ENCODE measurements around the gene DDHD1. TPM values are rescaled to one million over a fixed set of nuclear protein-coding genes. Genes with fewer than 3 reads are reported as not detected.

Gene DDHD1
- total RNA-seq, 1 experiment from 2014 or later = 10.6 TPM

DNA sequence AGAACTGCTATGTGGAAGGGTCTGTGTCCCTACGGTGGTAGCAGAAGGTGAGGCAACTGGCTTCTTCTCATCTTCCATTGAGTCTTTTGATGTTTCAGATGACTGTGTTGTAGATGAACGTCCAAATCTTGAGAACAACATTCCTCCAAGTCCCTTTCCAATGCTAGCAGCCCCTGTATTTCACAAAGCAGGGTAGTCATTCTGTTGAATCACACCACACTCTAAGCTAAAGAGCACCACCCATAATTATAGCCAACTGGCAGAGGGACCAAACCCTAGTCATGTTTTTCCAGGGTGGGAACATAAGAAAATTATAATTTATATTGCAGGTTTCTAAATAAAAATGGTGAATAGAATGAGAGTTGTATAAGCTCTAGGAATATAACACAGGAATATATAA lies 98.7 kb downstream of the DDHD1 start:
- H3K27ac ChIP-seq (ENCODE audit: low read length) = no peak overlapping the region
- TF ChIP-seq, protein P1, sequence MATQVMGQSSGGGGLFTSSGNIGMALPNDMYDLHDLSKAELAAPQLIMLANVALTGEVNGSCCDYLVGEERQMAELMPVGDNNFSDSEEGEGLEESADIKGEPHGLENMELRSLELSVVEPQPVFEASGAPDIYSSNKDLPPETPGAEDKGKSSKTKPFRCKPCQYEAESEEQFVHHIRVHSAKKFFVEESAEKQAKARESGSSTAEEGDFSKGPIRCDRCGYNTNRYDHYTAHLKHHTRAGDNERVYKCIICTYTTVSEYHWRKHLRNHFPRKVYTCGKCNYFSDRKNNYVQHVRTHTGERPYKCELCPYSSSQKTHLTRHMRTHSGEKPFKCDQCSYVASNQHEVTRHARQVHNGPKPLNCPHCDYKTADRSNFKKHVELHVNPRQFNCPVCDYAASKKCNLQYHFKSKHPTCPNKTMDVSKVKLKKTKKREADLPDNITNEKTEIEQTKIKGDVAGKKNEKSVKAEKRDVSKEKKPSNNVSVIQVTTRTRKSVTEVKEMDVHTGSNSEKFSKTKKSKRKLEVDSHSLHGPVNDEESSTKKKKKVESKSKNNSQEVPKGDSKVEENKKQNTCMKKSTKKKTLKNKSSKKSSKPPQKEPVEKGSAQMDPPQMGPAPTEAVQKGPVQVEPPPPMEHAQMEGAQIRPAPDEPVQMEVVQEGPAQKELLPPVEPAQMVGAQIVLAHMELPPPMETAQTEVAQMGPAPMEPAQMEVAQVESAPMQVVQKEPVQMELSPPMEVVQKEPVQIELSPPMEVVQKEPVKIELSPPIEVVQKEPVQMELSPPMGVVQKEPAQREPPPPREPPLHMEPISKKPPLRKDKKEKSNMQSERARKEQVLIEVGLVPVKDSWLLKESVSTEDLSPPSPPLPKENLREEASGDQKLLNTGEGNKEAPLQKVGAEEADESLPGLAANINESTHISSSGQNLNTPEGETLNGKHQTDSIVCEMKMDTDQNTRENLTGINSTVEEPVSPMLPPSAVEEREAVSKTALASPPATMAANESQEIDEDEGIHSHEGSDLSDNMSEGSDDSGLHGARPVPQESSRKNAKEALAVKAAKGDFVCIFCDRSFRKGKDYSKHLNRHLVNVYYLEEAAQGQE (IDR thresholded peaks at IDR 0.05; ENCODE audit: insufficient read depth in 1 of 2, low read depth in 2 of 2, low read length in 1 of 2) = no peak
- TF ChIP-seq POLR2AphosphoS5 (IDR thresholded peaks at IDR 0.05; ENCODE audit: low read depth, low read length) (no peak), SIN3A (IDR thresholded peaks at IDR 0.05; ENCODE audit: borderline replicate concordance, insufficient read depth, low read depth, low read length) (no peak), TCF7L2 (IDR thresholded peaks at IDR 0.05; ENCODE audit: low read depth, low read length) (no peak)
- TF ChIP-seq, protein P2, sequence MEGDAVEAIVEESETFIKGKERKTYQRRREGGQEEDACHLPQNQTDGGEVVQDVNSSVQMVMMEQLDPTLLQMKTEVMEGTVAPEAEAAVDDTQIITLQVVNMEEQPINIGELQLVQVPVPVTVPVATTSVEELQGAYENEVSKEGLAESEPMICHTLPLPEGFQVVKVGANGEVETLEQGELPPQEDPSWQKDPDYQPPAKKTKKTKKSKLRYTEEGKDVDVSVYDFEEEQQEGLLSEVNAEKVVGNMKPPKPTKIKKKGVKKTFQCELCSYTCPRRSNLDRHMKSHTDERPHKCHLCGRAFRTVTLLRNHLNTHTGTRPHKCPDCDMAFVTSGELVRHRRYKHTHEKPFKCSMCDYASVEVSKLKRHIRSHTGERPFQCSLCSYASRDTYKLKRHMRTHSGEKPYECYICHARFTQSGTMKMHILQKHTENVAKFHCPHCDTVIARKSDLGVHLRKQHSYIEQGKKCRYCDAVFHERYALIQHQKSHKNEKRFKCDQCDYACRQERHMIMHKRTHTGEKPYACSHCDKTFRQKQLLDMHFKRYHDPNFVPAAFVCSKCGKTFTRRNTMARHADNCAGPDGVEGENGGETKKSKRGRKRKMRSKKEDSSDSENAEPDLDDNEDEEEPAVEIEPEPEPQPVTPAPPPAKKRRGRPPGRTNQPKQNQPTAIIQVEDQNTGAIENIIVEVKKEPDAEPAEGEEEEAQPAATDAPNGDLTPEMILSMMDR (IDR thresholded peaks at IDR 0.05) = no peak
- in situ Hi-C loops (cut with HindIII; ENCODE audit: low pct_unique_long_range_greater_than_20kb, low sequenced_read_pairs) = no loop called here
- POLR2A ChIA-PET = no interaction called here
- intact Hi-C loops (cut with micrococcal nuclease; ENCODE audit: unreplicated experiment) = no loop called here
- DNase-seq (ENCODE audit: low read depth, low spot score) (no peak), ATAC-seq (no peak)
- H3K27me3 ChIP-seq (ENCODE audit: control insufficient read depth, insufficient read depth, low read length) = no peaks in the 10 kb centered on the region
- H3K4me3 ChIP-seq (ENCODE audit: low read depth in 2 of 2, low read length in 2 of 2) = no peak overlapping the region
- BruUV-seq (replicated peaks) = no TSS peak
- no peaks in the 10 kb centered on the region for H3K9me3 ChIP-seq (ENCODE audit: control insufficient read depth, insufficient read depth, low read depth, low read length)
- H3K36me3 ChIP-seq (ENCODE audit: control insufficient read depth, insufficient read depth, low read length) = no peaks in the 10 kb centered on the region; the same call in 1 of the 2 replicates
- no peaks in the 10 kb centered on the region for H3K4me1 ChIP-seq (ENCODE audit: control insufficient read depth, insufficient read depth, low read length)
- CTCF ChIA-PET = no interaction called here

DNA sequence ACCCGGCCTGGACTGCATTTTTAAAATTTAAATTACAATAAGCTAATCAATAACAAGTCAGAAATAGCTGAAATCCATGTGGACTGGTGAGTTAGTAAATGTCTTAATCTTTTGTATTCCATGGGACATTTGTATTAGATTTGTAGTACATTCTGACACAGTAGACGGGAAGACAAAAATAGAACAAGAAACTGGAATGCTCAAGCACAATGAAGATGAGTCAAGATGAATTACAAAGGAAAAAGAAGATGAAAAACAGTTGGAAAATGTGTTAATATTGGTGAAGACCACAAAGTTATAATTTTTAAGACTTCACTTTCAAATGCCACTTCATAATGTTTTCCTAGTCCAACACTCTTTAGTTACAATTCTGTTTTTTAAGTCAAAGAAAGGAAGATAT lies 104.5 kb downstream of the DDHD1 start:
- BruUV-seq (replicated peaks) = no TSS peak
- Histone ChIP-seq H3K9me3 (ENCODE audit: control insufficient read depth, insufficient read depth, low read depth, low read length) (no peaks in the 10 kb centered on the region), H3K36me3 (ENCODE audit: control insufficient read depth, insufficient read depth, low read length) (no peaks in the 10 kb centered on the region; the same call in 1 of the 2 replicates), H3K27me3 (ENCODE audit: control insufficient read depth, insufficient read depth, low read length) (no peaks in the 10 kb centered on the region), H3K4me1 (ENCODE audit: control insufficient read depth, insufficient read depth, low read length) (no peaks in the 10 kb centered on the region), H3K4me3 (ENCODE audit: low read depth in 2 of 2, low read length in 2 of 2) (no peak overlapping the region), H3K27ac (ENCODE audit: low read length) (no peak overlapping the region)
- in situ Hi-C loops (cut with HindIII; ENCODE audit: low pct_unique_long_range_greater_than_20kb, low sequenced_read_pairs) (no loop called here), intact Hi-C loops (cut with micrococcal nuclease; ENCODE audit: unreplicated experiment) (loop anchor here (5.0 kb wide), 1 partner anchor 226 kb away; no protein-coding TSS in a partner anchor)
- ChIA-PET CTCF (no interaction called here), POLR2A (no interaction called here)
- TF ChIP-seq POLR2AphosphoS5 (IDR thresholded peaks at IDR 0.05; ENCODE audit: low read depth, low read length) (no peak), SIN3A (IDR thresholded peaks at IDR 0.05; ENCODE audit: borderline replicate concordance, insufficient read depth, low read depth, low read length) (no peak), TCF7L2 (IDR thresholded peaks at IDR 0.05; ENCODE audit: low read depth, low read length) (no peak)
- TF ChIP-seq, protein P2 (IDR thresholded peaks at IDR 0.05) = no peak
- TF ChIP-seq, protein P1 (IDR thresholded peaks at IDR 0.05; ENCODE audit: insufficient read depth in 1 of 2, low read depth in 2 of 2, low read length in 1 of 2) = no peak
- DNase-seq (ENCODE audit: low read depth, low spot score) (no peak), ATAC-seq (no peak)
